Activated naive CD4-positive, alpha-beta T cell treated with anti-CD3 and anti-CD28 coated beads, Interleukin-2, amount 50 U/mL, for 24 hours (primary cell): ENCODE measurements around the gene STARD13.

Experiments
- H3K27ac Mint-ChIP-seq: one replicate; pipeline ENCODE4 v1.8.0; 2021; ENCODE audit warnings: mild to moderate bottlenecking, mixed read lengths
- H3K27me3 Mint-ChIP-seq: one replicate; pipeline ENCODE4 v1.8.0; 2021; ENCODE audit warnings: mixed read lengths
- H3K36me3 Mint-ChIP-seq: one replicate; pipeline ENCODE4 v1.8.0; 2021; ENCODE audit warnings: mixed read lengths
- H3K4me1 Mint-ChIP-seq: one replicate; pipeline ENCODE4 v1.8.0; 2021; ENCODE audit warnings: mixed read lengths
- H3K4me3 Mint-ChIP-seq: one replicate; pipeline ENCODE4 v1.8.0; 2021; ENCODE audit warnings: mild to moderate bottlenecking, mixed read lengths
- H3K9me3 Mint-ChIP-seq: one replicate; pipeline ENCODE4 v1.8.0; 2021; ENCODE audit warnings: mixed read lengths

Gene STARD13, protein sequence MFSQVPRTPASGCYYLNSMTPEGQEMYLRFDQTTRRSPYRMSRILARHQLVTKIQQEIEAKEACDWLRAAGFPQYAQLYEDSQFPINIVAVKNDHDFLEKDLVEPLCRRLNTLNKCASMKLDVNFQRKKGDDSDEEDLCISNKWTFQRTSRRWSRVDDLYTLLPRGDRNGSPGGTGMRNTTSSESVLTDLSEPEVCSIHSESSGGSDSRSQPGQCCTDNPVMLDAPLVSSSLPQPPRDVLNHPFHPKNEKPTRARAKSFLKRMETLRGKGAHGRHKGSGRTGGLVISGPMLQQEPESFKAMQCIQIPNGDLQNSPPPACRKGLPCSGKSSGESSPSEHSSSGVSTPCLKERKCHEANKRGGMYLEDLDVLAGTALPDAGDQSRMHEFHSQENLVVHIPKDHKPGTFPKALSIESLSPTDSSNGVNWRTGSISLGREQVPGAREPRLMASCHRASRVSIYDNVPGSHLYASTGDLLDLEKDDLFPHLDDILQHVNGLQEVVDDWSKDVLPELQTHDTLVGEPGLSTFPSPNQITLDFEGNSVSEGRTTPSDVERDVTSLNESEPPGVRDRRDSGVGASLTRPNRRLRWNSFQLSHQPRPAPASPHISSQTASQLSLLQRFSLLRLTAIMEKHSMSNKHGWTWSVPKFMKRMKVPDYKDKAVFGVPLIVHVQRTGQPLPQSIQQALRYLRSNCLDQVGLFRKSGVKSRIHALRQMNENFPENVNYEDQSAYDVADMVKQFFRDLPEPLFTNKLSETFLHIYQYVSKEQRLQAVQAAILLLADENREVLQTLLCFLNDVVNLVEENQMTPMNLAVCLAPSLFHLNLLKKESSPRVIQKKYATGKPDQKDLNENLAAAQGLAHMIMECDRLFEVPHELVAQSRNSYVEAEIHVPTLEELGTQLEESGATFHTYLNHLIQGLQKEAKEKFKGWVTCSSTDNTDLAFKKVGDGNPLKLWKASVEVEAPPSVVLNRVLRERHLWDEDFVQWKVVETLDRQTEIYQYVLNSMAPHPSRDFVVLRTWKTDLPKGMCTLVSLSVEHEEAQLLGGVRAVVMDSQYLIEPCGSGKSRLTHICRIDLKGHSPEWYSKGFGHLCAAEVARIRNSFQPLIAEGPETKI

GRCh38 chr13:33285420-33286124 is at the start of gene STARD13:
STARD13 (minus strand) TSS chr13:33285755; CDS start chr13:33285638, 117 bp downstream.
- Mint-ChIP-seq H3K27me3 (peaks cover 45% of the 10 kb centered on the region), H3K4me1 (peaks cover 17% of the 10 kb centered on the region), H3K27ac (no peak within 1 kb of the TSS), H3K9me3 (no peaks in the 10 kb centered on the region), H3K4me3 (peak within 1 kb of the TSS; percentile 71), H3K36me3 (no peaks in the 10 kb centered on the region)

DNA sequence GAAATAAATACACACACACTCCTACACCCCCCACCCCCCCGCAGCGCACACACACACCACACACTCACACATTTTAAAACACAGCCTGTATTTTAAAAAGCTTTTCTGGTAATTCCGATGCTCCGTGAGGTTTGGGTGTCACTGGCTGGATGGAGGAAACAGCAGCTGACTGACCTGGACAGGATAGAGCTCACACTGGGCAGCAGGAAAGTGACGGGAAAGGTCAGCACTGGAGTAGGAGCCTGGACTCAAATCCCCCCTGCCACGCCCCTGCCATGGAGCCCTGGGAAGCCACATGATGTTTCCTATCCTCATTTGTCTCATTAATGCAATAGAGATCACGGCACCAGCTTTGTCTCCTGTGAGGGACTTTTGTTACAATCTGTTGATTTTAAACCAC is 49.3 kb upstream of the STARD13 start:
- H3K9me3 Mint-ChIP-seq, result no peaks in the 10 kb centered on the region
- no peaks in the 10 kb centered on the region for H3K36me3 Mint-ChIP-seq
- H3K27me3 Mint-ChIP-seq, result peaks cover 9% of the 10 kb centered on the region
- no peak overlapping the region for H3K4me3 Mint-ChIP-seq
- no peak overlapping the region for H3K27ac Mint-ChIP-seq
- no peaks in the 10 kb centered on the region for H3K4me1 Mint-ChIP-seq

DNA sequence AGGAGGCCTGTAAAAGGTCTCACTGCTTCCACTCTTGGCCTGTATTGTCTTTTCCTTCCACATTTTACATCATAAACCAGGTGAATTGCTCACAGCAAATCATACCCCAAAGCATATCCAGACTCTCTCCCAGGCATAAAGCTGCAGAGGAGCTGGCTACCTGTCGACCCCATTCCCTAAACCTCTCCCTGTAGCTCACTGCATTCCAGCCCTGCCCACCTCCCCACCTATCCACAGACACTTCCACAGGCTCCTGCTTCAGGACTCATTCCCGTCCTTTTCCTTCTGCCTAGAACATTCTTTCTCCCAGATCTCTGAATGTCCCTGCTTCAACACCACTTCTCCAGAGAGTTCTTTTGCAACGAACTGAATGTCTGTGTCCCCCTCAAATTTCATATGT is 46.4 kb upstream of the STARD13 start:
- H3K4me3 Mint-ChIP-seq, result no peak overlapping the region
- no peaks in the 10 kb centered on the region for H3K4me1 Mint-ChIP-seq
- H3K27me3 Mint-ChIP-seq, result peaks cover 9% of the 10 kb centered on the region
- H3K36me3 Mint-ChIP-seq, result no peaks in the 10 kb centered on the region
- H3K9me3 Mint-ChIP-seq, result no peaks in the 10 kb centered on the region
- H3K27ac Mint-ChIP-seq, result no peak overlapping the region

DNA sequence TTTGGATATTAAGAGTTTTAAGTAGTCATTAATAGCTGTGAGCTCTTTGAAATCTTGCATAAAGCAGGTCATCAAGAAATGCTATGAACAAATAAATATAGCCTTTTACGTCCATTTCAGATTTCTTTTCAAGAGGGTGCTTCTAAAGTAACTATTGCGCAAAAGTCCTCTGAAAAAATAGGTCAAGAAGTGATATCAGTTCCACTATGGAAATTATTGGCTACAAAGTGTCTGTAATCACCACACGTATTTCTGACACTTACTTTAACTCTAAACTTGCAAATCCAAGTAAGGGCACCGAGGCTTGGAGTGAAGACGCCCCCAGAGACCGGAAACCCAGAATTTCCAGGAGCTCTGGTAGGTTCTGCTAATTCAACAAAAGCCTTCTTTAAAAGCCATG is 44.9 kb upstream of the STARD13 start:
- no peak overlapping the region for H3K4me3 Mint-ChIP-seq
- H3K27ac Mint-ChIP-seq, result no peak overlapping the region
- no peaks in the 10 kb centered on the region for H3K4me1 Mint-ChIP-seq
- no peaks in the 10 kb centered on the region for H3K36me3 Mint-ChIP-seq
- no peaks in the 10 kb centered on the region for H3K9me3 Mint-ChIP-seq
- peaks cover 9% of the 10 kb centered on the region for H3K27me3 Mint-ChIP-seq

DNA sequence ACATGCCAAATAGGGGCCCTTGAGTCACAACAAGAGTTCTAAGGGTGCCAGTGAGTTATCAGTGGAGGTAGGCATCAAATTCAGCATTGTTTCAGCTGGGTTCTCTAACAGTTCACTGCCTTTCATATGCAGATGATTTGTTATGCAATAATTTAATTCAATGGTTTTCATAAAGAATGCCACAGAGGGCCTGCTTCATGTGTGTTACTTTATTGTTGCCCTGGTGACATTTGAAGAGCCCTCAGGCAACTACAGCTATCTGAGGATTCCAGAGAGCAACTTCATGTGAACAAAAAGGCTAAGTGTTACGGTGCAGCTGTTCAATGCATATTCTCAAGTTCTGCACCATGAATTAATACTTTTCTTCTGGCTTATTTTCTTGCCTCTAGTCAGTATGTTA is 43.1 kb upstream of the STARD13 start:
- Mint-ChIP-seq H3K4me1 (no peaks in the 10 kb centered on the region), H3K36me3 (no peaks in the 10 kb centered on the region), H3K27me3 (peaks cover 6% of the 10 kb centered on the region), H3K27ac (no peak overlapping the region), H3K9me3 (no peaks in the 10 kb centered on the region), H3K4me3 (no peak overlapping the region)

GRCh38 chr13:33326723-33327122 is 41.2 kb upstream of the STARD13 start:
- no peaks in the 10 kb centered on the region for H3K36me3 Mint-ChIP-seq
- peaks cover 2% of the 10 kb centered on the region for H3K27me3 Mint-ChIP-seq
- H3K4me1 Mint-ChIP-seq, result no peaks in the 10 kb centered on the region
- no peak overlapping the region for H3K27ac Mint-ChIP-seq
- no peaks in the 10 kb centered on the region for H3K9me3 Mint-ChIP-seq
- H3K4me3 Mint-ChIP-seq, result no peak overlapping the region

DNA sequence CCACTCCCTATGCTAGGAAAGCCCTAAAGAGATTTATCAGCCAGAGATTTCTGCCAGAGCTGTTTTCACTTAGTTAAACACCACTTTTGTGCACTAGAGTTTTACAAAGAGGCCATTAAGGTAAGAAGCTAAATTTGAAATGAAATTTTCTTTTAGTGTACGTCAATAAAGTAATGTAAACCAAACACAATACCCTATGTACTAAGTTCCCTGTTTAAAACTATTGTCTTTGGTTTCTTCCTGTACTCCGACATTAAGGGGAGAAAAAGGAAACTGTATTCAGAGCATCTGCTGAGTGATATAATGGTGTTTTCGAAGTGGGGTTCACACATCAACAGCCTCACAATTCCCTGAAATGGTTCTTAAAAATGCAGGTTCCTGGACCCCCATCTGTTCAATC is 40.7 kb upstream of the STARD13 start:
- H3K27ac Mint-ChIP-seq, result no peak overlapping the region
- no peaks in the 10 kb centered on the region for H3K9me3 Mint-ChIP-seq
- no peaks in the 10 kb centered on the region for H3K36me3 Mint-ChIP-seq
- no peak overlapping the region for H3K4me3 Mint-ChIP-seq
- peaks cover 3% of the 10 kb centered on the region for H3K27me3 Mint-ChIP-seq
- H3K4me1 Mint-ChIP-seq, result no peaks in the 10 kb centered on the region

DNA sequence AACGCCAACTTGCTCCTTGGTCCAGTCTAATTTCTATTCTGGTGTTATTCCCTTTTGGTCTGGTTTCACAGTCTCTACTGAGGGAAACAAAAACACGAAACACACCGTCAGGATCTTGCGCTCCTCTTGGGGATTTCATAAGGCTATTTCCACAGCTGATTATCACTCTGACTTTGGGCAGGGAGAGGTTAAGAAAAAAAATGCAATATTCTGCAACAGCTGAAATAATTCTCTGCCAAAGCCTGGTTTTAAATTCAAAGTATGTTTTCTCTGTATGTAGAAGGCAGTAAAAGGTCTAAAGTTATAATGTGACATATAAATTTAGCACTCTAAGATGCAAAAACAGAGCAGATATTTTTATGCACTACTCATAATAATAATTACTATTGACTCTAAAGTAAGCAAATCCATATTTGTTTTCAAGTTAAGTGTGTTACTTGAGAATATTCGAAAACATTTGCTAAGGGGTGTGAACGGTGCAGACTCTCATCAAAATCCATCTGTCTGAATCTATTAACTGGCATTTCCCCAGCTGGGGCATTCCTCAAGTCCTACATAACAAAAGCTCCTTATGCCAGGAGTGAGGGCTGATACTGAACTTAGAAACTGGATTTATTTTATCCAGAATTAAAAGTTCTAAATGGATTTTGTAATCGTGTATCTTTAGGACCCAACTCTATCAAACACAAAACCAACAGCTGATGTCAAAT is 38.4 kb upstream of the STARD13 start:
- H3K4me1 Mint-ChIP-seq, result no peaks in the 10 kb centered on the region
- no peaks in the 10 kb centered on the region for H3K36me3 Mint-ChIP-seq
- no peaks in the 10 kb centered on the region for H3K9me3 Mint-ChIP-seq
- no peak overlapping the region for H3K4me3 Mint-ChIP-seq
- peaks cover 2% of the 10 kb centered on the region for H3K27me3 Mint-ChIP-seq
- H3K27ac Mint-ChIP-seq, result no peak overlapping the region

GRCh38 chr13:33322965-33323668 is 37.6 kb upstream of the STARD13 start:
- H3K4me1 Mint-ChIP-seq, result no peaks in the 10 kb centered on the region
- no peak overlapping the region for H3K27ac Mint-ChIP-seq
- no peaks in the 10 kb centered on the region for H3K9me3 Mint-ChIP-seq
- H3K4me3 Mint-ChIP-seq, result no peak overlapping the region
- peaks cover 2% of the 10 kb centered on the region for H3K27me3 Mint-ChIP-seq
- H3K36me3 Mint-ChIP-seq, result no peaks in the 10 kb centered on the region

DNA sequence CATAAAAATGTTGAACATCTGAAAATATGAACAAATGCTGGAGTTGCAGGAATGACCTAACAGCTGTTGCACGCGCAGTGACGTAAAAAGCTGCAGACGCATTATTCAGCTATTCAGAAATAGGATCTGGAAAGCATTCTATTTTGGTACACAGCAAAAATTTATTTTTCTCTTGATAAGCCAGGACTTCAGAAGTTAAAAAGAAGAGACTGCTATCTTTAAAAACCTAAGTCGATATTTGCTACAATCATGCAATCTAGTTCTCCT is 36.9 kb upstream of the STARD13 start:
- no peaks in the 10 kb centered on the region for H3K9me3 Mint-ChIP-seq
- no peak overlapping the region for H3K27ac Mint-ChIP-seq
- peaks cover 2% of the 10 kb centered on the region for H3K27me3 Mint-ChIP-seq
- no peak overlapping the region for H3K4me3 Mint-ChIP-seq
- H3K36me3 Mint-ChIP-seq, result no peaks in the 10 kb centered on the region
- no peaks in the 10 kb centered on the region for H3K4me1 Mint-ChIP-seq

- Mint-ChIP-seq H3K4me1 (no peaks in the 10 kb centered on the region), H3K9me3 (no peaks in the 10 kb centered on the region), H3K27me3 (peaks cover 2% of the 10 kb centered on the region), H3K4me3 (no peak overlapping the region), H3K27ac (no peak overlapping the region), H3K36me3 (no peaks in the 10 kb centered on the region)
Observed at GRCh38 chr13:33321686-33322542, 36.4 kb upstream of the STARD13 start.

DNA sequence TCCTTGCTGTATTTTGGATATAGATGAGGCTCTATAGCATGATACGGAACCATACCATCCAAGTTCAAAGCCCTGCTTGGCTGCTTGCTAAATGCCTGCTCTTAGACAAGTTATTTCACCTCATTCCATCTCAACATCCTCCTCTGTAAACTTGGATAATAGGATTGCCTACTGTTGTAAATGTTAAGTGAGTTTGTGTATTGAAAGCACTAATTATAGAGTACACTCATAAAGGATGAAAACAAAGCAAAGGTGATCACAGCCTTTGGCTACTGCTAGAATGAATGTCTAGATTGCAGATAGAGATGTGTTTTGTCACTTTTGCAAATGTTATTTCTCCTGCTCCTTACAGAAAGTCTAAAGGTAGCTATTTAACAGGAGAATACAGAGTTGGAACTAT is 34.3 kb upstream of the STARD13 start:
- Mint-ChIP-seq H3K36me3 (no peaks in the 10 kb centered on the region), H3K27ac (no peak overlapping the region), H3K4me1 (no peaks in the 10 kb centered on the region), H3K4me3 (no peak overlapping the region), H3K9me3 (no peaks in the 10 kb centered on the region), H3K27me3 (peaks cover 2% of the 10 kb centered on the region)

- Mint-ChIP-seq H3K4me3 (no peak overlapping the region), H3K27me3 (peaks cover 2% of the 10 kb centered on the region), H3K36me3 (no peaks in the 10 kb centered on the region), H3K9me3 (no peaks in the 10 kb centered on the region), H3K27ac (no peak overlapping the region), H3K4me1 (no peaks in the 10 kb centered on the region)
Observed at GRCh38 chr13:33318744-33319143, 33.2 kb upstream of the STARD13 start.

- Mint-ChIP-seq H3K36me3 (no peaks in the 10 kb centered on the region), H3K9me3 (no peaks in the 10 kb centered on the region), H3K4me3 (no peak overlapping the region), H3K27me3 (peaks cover 7% of the 10 kb centered on the region), H3K27ac (no peak overlapping the region), H3K4me1 (no peaks in the 10 kb centered on the region)
Observed at GRCh38 chr13:33318037-33318436, 32.5 kb upstream of the STARD13 start.
